ENCODE results near the gene ELF4.

ELF4 gene

GRCh38 chrX:130111220-130112154 lies 1.2 kb upstream of the ELF4 start:
- DNase-seq = peak; percentile 40

GRCh38 chrX:130109429-130110378 lies 593 bp downstream of the ELF4 start:
- DNase-seq = peak; percentile 60

- DNase-seq = peak; percentile 52
These were observed 1.5 kb downstream of the ELF4 start for GRCh38 chrX:130108647-130109428.

- no peak for DNase-seq
These were observed 4.2 kb downstream of the ELF4 start for GRCh38 chrX:130106071-130106470.

- DNase-seq = no peak
These were observed 5.1 kb downstream of the ELF4 start for GRCh38 chrX:130105244-130105643.

- no peak for DNase-seq
These were observed 6.7 kb downstream of the ELF4 start for GRCh38 chrX:130103605-130104004.

GRCh38 chrX:130100180-130100579 lies 10.1 kb downstream of the ELF4 start:
- DNase-seq = peak; percentile 52

GRCh38 chrX:130098210-130098552 lies 12.1 kb downstream of the ELF4 start:
- DNase-seq = no peak

GRCh38 chrX:130097507-130098209 lies 12.6 kb downstream of the ELF4 start:
- DNase-seq = no peak

- DNase-seq = no peak
These were observed 14.9 kb downstream of the ELF4 start for GRCh38 chrX:130095249-130096030.

- DNase-seq = no peak
These were observed 15.6 kb downstream of the ELF4 start for GRCh38 chrX:130094696-130095095.

- no peak for DNase-seq
These were observed 17.0 kb downstream of the ELF4 start for GRCh38 chrX:130093271-130093670.

- peak; percentile 4 for DNase-seq
These were observed 18.2 kb downstream of the ELF4 start for GRCh38 chrX:130091980-130092522.

GRCh38 chrX:130090364-130090763 lies 19.9 kb downstream of the ELF4 start:
- no peak for DNase-seq

GRCh38 chrX:130086447-130087206 lies 23.7 kb downstream of the ELF4 start:
- no peak for DNase-seq

- DNase-seq = peak; percentile 34
These were observed 24.5 kb downstream of the ELF4 start for GRCh38 chrX:130085551-130086446.

GRCh38 chrX:130084631-130085237 lies 25.6 kb downstream of the ELF4 start:
- no peak for DNase-seq

- DNase-seq = no peak
These were observed 26.5 kb downstream of the ELF4 start for GRCh38 chrX:130083656-130084382.
